Measurements from ENCODE around the gene GMPR2. TPM values are rescaled to one million over a fixed set of nuclear protein-coding genes. Genes with fewer than 3 reads are reported as not detected.
A peak's percentile ranks its signal among the peaks of the same experiment; 100 is the strongest.

Gene GMPR2
- total RNA-seq, 1 donor from 2014 or later = 98.4 TPM

- H3K4me3 Mint-ChIP-seq = no peak overlapping the region
- no peaks in the 10 kb centered on the region for H3K4me1 ChIP-seq
- no peaks in the 10 kb centered on the region for H3K9me3 Mint-ChIP-seq
- no peaks in the 10 kb centered on the region for H3K36me3 ChIP-seq
- TF ChIP-seq EZH2 (IDR thresholded peaks at IDR 0.05) = no peak
- no peak for TF ChIP-seq EZH2phosphoT487 (IDR thresholded peaks at IDR 0.05)
- TF ChIP-seq CTCF (IDR thresholded peaks at IDR 0.05) = no peak
- no peak for DNase-seq (ENCODE audit: low spot score)
- no peaks in the 10 kb centered on the region for H3K36me3 Mint-ChIP-seq
- peaks cover 4% of the 10 kb centered on the region for H3K27me3 Mint-ChIP-seq (ENCODE audit: insufficient read depth, low read depth)
- H3K27me3 ChIP-seq = no peaks in the 10 kb centered on the region
- no peaks in the 10 kb centered on the region for H3F3A ChIP-seq (ENCODE audit: low read depth)
- H2AFZ ChIP-seq (replicated peaks) = no peak overlapping the region
- no peaks in the 10 kb centered on the region for H3K79me2 ChIP-seq (ENCODE audit: low read depth)
- H3K9ac ChIP-seq = no peak overlapping the region
- no peak overlapping the region for H3K4me3 ChIP-seq
- no peaks in the 10 kb centered on the region for H3K9me3 ChIP-seq (ENCODE audit: low read depth)
- no peak overlapping the region for H3K27ac ChIP-seq
- H3K27ac Mint-ChIP-seq = peak overlapping the region; percentile 39
- no peaks in the 10 kb centered on the region for H4K20me1 ChIP-seq (ENCODE audit: low read depth)
- H3K4me1 Mint-ChIP-seq = no peaks in the 10 kb centered on the region
- H3K4me2 ChIP-seq = no peak overlapping the region
Measured at GRCh38 chr14:24256960-24257359, 24.2 kb downstream of the GMPR2 start.

GRCh38 chr14:24258119-24258518 lies 25.4 kb downstream of the GMPR2 start:
- Histone ChIP-seq H3K4me3 (no peak overlapping the region), H2AFZ (replicated peaks) (no peak overlapping the region), H3K9ac (no peak overlapping the region), H3K27ac (no peak overlapping the region), H3K79me2 (ENCODE audit: low read depth) (no peaks in the 10 kb centered on the region), H3K27me3 (no peaks in the 10 kb centered on the region), H3K4me2 (no peak overlapping the region), H3K4me1 (no peaks in the 10 kb centered on the region), H3K36me3 (no peaks in the 10 kb centered on the region), H3K9me3 (ENCODE audit: low read depth) (no peaks in the 10 kb centered on the region), H4K20me1 (ENCODE audit: low read depth) (no peaks in the 10 kb centered on the region), H3F3A (ENCODE audit: low read depth) (no peaks in the 10 kb centered on the region)
- Mint-ChIP-seq H3K27ac (no peak overlapping the region), H3K4me1 (no peaks in the 10 kb centered on the region), H3K4me3 (no peak overlapping the region), H3K36me3 (no peaks in the 10 kb centered on the region), H3K27me3 (ENCODE audit: insufficient read depth, low read depth) (peaks cover 4% of the 10 kb centered on the region), H3K9me3 (no peaks in the 10 kb centered on the region)
- DNase-seq (ENCODE audit: low spot score) = no peak
- no peak for TF ChIP-seq EZH2 (IDR thresholded peaks at IDR 0.05)
- no peak for TF ChIP-seq CTCF (IDR thresholded peaks at IDR 0.05)
- no peak for TF ChIP-seq EZH2phosphoT487 (IDR thresholded peaks at IDR 0.05)

- no peaks in the 10 kb centered on the region for H3K79me2 ChIP-seq (ENCODE audit: low read depth)
- H3K4me3 Mint-ChIP-seq = no peak overlapping the region
- DNase-seq (ENCODE audit: low spot score) = no peak
- no peak overlapping the region for H3K4me3 ChIP-seq
- H3K9me3 ChIP-seq (ENCODE audit: low read depth) = no peaks in the 10 kb centered on the region
- no peaks in the 10 kb centered on the region for H3K36me3 Mint-ChIP-seq
- no peaks in the 10 kb centered on the region for H3K9me3 Mint-ChIP-seq
- H3K4me1 Mint-ChIP-seq = no peaks in the 10 kb centered on the region
- peaks cover 4% of the 10 kb centered on the region for H3K27me3 Mint-ChIP-seq (ENCODE audit: insufficient read depth, low read depth)
- H3K27ac ChIP-seq = no peak overlapping the region
- H2AFZ ChIP-seq (replicated peaks) = no peak overlapping the region
- H3F3A ChIP-seq (ENCODE audit: low read depth) = no peaks in the 10 kb centered on the region
- TF ChIP-seq EZH2phosphoT487 (IDR thresholded peaks at IDR 0.05) = no peak
- TF ChIP-seq CTCF (IDR thresholded peaks at IDR 0.05) = no peak
- no peaks in the 10 kb centered on the region for H4K20me1 ChIP-seq (ENCODE audit: low read depth)
- H3K36me3 ChIP-seq = no peaks in the 10 kb centered on the region
- H3K4me1 ChIP-seq = no peaks in the 10 kb centered on the region
- no peak overlapping the region for H3K4me2 ChIP-seq
- H3K27me3 ChIP-seq = no peaks in the 10 kb centered on the region
- H3K27ac Mint-ChIP-seq = no peak overlapping the region
- no peak overlapping the region for H3K9ac ChIP-seq
Measured at GRCh38 chr14:24258548-24259265, 26.0 kb downstream of the GMPR2 start.
